HG02885 (cell line): ENCODE measurements around the gene BEND3.
A peak's percentile ranks its signal among the peaks of the same experiment; 100 is the strongest.
"Not testable (repeated sequence)": the region's sequence is repeated elsewhere in the genome, so short reads cannot be mapped to it uniquely, and the experiment has no call there.

Experiments used
- ATAC-seq: cut with Tn5 transposase; IDR thresholded peaks from one replicate; pipeline ENCODE4 v1.9.1; 2021; ENCODE audit warnings: mild to moderate bottlenecking; ENCODE audit not compliant: unreplicated experiment, poor library complexity

The BEND3 gene

DNA sequence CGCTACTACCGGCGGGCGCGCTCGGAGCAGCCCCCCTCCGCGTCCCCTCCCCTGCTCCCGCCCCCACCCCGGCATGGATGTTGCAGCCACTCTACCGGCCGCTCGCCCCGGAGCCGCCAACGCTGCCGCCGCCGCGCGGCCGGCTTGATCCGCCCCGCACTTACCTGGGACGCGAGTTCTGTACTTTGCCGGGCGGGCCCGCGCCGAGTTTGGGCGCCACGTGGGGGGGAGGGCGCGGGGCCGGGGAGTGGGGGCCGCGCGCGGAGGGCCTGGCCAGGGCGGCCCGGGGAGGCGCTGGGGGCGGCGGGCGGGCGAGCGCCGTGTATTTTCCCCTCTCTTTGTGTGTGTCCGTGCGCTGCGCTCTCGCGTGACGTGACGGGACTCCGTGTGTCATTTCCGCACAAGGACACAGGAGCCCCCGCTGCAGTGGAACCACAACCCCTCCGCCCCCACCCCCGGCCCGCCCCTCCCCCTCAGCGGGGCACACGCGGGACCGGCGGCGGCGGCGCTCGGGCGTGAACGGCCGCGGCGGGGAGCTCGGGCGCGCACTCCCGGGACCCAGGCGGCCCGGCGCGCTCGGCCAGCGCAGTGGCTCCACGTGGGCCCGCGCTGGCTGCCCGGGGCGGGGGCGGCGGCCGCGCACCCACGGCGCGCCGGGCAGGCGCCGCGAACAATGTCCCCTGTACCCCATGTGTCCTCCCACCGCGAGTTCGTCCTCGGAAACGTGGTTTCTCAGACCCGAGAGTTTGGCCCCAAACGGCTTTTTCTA is at the start of gene BEND3:
TSS of gene BEND3 (minus strand) at position 590 of the 769 bp plus-strand sequence. CDS start 16,230 bp downstream, outside the sequence.
- peak; percentile 33 for ATAC-seq

GRCh38 chr6:107164299-107164698 is 49.0 kb upstream of the BEND3 start:
- not testable (repeated sequence) for ATAC-seq

DNA sequence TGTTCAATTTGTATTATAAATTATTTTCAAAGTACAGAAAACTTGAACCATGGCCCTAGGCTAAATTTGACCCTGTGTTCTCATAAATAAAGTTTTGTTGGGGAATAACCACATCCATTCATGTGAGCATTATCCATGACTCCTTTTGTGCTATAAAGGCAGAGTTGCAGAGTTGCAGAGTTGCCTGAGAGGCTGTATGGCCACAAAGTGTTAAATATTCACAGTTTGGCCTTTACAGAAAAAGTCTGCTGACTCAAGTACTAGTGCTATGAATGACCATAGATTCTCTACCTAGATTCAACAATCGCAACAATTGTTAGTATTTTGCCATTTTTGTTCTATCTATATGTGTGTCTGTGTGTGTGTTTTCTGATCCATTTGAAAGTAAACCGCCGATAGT is 46.2 kb upstream of the BEND3 start:
- no peak for ATAC-seq

DNA sequence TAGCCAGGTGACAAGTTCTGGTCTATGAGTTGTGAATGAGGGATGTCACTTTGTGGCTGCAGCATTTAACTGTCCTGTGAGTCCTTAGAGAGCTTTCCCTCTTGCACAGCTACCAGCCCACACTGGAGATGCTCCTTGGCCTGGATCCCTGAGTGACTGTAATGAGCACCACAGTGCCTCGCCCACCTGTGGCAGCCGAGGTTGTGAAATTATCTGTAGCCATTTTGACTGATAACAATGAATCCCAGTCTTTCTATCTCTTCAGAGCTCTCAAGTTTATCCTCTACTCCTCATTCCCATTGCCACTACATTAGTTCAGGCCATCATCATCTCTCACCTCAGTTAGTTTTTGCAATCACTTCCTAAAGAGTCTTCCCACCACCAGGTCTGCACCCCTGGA is 41.3 kb upstream of the BEND3 start:
- ATAC-seq, result no peak

GRCh38 chr6:107154801-107155160 is 39.5 kb upstream of the BEND3 start:
- no peak for ATAC-seq

GRCh38 chr6:107154131-107154800 is 39.0 kb upstream of the BEND3 start:
- no peak for ATAC-seq

- no peak for ATAC-seq
These were observed 37.5 kb upstream of the BEND3 start for GRCh38 chr6:107152638-107153430.

DNA sequence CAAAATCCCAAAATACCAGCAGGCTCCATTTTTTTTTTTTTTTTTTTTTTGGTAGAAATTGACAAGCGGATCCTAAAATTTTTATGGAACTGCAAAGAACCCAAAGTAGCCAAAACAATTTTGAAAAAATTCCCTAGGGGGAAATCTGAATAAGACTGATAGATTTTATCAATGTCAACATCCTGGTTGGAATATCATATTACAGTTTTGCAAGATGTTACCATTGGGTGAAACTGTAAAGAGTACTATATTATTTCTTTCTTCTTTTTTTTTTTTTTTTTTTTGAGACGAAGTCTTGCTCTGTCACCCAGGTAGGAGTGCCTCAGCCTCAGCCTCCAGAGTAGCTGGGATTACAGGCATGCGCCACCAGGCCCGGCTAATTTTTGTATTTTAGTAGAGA is 29.4 kb upstream of the BEND3 start:
- ATAC-seq, result no peak

GRCh38 chr6:107144014-107144413 is 28.7 kb upstream of the BEND3 start:
- no peak for ATAC-seq

DNA sequence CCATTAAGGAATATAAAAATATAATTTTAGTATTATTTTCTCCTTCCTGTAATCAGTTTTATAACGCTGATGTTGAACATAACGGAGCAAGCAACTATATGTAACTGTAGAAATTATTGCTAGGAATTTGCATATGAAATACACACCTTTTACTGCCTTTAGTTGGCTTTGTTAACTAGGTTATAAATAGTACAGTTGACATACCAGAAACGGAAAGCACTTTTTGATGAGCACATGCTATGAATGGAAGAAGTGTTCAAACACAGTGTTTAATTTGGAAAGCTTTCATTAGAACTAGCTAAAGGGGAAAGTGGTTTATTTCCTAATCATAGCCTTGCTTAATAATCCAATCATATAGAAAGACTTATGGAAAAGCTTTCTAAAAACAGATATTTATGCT is 25.3 kb upstream of the BEND3 start:
- no peak for ATAC-seq

GRCh38 chr6:107136324-107136723 is 21.0 kb upstream of the BEND3 start:
- not testable (repeated sequence) for ATAC-seq

DNA sequence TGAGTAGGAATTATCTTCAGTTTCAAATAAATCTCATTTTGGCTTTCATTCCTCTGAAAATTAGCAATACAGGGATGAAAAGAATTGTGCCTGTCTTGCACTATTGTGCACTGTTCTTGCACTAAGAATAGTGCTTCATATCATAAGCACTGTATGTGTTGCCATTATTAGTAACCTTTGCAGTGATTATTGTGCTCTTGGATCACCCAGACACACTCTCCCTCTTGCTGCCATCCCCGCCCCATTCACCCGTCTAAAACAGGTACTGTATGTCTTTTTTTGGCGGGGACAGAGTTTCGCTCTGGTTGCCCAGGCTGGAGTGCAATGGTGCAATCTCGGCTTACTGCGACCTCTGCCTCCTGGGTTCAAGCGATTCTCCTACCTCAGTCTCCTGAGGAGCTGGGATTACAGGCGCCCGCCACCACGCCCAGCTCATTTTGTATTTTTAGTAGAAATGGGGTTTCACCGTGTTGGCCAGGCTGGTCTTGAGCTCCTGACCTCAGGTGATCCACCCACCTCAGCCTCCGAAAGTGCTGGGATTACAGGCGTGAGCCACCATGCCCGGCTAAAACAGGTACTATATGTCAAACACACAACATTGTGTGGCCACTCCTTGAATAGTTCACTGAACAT is 19.8 kb upstream of the BEND3 start:
- ATAC-seq, result not testable (repeated sequence)

- ATAC-seq, result no peak
These were observed 17.1 kb upstream of the BEND3 start for GRCh38 chr6:107132330-107132954.

DNA sequence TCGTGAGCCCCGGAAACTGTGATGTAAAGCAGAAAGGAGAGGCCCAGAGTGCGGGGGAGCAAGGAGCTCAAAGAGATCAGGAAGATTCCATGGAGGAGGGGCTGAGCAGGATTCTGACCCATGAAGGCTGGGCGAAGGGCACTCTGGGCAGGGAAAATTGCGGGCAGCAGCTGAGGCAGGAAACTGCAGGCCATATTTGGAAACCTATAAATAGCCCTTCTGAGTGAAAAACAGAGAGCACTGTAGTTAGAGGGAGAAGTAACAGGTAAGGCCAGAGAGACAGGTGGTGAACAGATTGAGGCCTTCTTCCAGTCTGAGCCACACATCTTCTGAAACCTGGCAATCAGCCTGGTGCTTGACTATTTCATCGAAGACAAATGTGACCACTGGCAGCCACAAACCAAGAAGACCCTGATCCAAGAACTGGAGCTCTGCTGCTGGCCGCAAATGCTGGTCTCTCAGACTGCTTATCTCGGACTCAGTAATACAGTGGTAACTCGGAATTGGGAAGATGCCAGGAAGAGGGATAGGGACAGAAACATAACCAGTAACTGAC is 14.1 kb upstream of the BEND3 start:
- ATAC-seq, result peak; percentile 39

DNA sequence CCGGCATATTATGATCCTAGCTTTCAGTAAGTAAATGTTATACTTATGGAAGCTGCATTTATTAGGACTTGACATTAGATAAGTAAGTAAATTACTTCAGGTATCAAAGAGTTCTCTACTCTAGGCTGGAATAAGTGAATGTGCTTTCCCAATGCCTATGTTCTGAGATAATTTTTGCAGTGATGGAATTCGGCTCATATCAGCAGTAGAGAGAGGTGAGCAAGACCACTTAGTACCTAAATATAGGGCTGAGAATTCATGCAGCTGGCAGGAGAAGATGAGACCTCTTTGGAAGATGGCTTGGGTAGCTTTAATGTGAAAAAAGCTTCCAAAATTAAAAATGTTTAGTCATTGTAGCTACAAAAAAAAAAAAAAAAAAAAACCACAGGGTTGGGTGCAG is 13.3 kb upstream of the BEND3 start:
- ATAC-seq, result no peak

DNA sequence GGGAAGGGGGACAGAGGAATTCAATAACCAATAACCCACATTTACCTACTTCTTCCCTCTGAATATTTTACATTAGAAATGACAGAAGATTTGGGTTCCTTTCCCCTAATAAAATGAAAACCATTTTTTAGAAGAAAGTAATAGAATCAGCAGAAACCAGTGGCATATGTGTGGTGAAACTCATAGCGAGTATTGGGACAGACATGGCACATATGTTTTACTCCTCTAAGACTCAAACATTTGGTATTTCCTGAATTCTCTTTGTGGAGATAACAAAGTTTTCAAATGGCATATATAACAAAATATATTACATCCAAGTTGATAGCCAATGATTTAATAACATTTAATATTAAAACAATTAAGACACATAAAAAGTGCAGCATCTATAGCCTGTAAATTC is 12.9 kb upstream of the BEND3 start:
- no peak for ATAC-seq

DNA sequence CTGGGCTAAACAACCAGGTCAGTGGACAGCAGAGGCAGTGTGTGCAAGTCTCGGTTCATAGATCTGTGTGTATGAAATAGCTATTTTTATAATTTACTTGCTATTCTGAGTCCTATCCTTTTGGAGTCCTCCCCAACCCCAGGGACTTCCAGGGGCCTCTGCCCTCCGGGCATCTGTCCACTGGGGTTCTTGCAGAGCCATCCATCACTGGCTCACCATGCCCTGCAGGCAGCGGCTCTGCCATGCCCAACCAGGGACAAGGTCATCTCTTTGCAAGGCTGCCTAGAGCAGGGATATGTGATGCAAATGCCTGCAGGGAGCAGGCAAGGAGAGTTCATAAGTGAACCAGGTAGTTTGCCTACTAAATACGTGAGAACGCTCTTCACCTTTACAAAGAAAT is 10.5 kb upstream of the BEND3 start:
- ATAC-seq, result no peak

DNA sequence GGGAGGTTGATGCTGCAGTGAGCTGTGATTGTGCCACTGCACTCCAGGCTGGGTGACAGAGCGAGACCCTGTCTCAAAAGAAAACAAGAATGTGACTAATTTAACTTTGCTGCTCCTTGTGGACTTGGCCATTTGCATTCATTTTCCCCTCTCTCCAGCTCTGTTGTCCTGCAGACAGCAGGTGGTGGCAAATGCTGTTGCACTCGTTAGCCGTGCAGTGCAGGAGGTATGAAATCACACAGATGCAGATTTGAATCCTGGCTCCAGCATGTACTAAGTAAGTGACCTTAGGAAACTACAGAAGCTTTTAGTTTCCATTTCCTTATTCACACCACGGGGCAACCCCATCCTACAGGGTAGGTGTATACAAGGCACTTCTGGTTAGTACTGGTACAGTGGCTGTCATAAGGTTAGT is 9.6 kb upstream of the BEND3 start:
- ATAC-seq, result peak; percentile 71

GRCh38 chr6:107123501-107123900 is 8.2 kb upstream of the BEND3 start:
- no peak for ATAC-seq

DNA sequence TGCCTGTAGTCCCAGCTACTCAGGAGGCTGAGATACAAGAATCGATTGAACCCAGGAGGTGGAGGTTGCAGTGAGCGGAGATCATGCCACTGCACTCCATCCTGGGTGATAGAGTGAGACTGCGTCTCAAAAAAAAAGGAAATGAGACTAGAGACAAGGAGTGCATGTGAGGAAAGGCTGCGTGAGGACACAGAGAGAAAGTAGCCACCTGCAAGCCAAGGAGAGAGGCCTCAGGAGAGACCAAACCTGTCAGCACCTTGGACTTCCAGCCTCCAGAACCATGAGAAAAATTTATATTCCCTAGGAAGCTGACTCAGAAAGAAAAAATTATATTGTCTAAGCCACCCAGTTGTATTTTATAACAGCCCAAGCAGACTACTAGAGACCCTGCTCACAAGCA is 7.4 kb upstream of the BEND3 start:
- ATAC-seq, result no peak
